ENCODE measurements around the gene ABLIM1.

GRCh38 chr10:114688786-114689185 lies 30.7 kb upstream of the ABLIM1 start:
- TF ChIP-seq CTCF (IDR thresholded peaks at IDR 0.05) (no peak), POLR2A (IDR thresholded peaks at IDR 0.05) (no peak)
